Chondrocyte (in vitro differentiated cells): Measurements from ENCODE around the gene THSD7B. TPM values are rescaled to one million over a fixed set of nuclear protein-coding genes. Genes with fewer than 3 reads are reported as not detected.

Experiments
- DNase-seq: peaks from one replicate; pipeline ENCODE4 v3.0.0; 2021; ENCODE audit warnings: mixed read lengths, low spot score
- H3K27ac Mint-ChIP-seq: one replicate; pipeline ENCODE4 v1.8.0; 2021; ENCODE audit warnings: mild to moderate bottlenecking, moderate library complexity, mixed read lengths; ENCODE audit not compliant: unreplicated experiment
- H3K27me3 Mint-ChIP-seq: 2 replicates; pipeline ENCODE4 v1.8.0; 2021; ENCODE audit warnings: low read depth, mixed read lengths
- H3K36me3 Mint-ChIP-seq: 2 replicates; pipeline ENCODE4 v1.8.0; 2021; ENCODE audit warnings: low read depth, mixed read lengths
- H3K4me1 Mint-ChIP-seq: 2 replicates; pipeline ENCODE4 v1.8.0; 2021; ENCODE audit warnings: low read depth, mild to moderate bottlenecking, mixed read lengths
- H3K4me3 Mint-ChIP-seq: one replicate; pipeline ENCODE4 v1.8.0; 2021; ENCODE audit warnings: mild to moderate bottlenecking, moderate library complexity, mixed read lengths; ENCODE audit not compliant: unreplicated experiment
- H3K9me3 Mint-ChIP-seq: 2 replicates; pipeline ENCODE4 v1.8.0; 2021; ENCODE audit warnings: low read depth, mixed read lengths
- CTCF ChIP-seq: fragments of 200-600 bp; sonication (generic); IDR thresholded peaks from 2 replicates; pipeline ENCODE4 v1.5.0; 2021; ENCODE audit warnings: antibody characterized with exemption, mild to moderate bottlenecking, moderate library complexity
- total RNA-seq: library from RNA; stranded (reverse); gene quantifications from 3 replicates; pipeline ENCODE4 v1.2.1, GENCODE V29; 2021

The THSD7B gene
- total RNA-seq, 1 donor from 2014 or later = not detected

GRCh38 chr2:137117385-137117784 lies 352.0 kb downstream of the THSD7B start:
- Mint-ChIP-seq H3K4me1 (peaks cover 41% of the 10 kb centered on the region), H3K27ac (no peak overlapping the region), H3K4me3 (no peak overlapping the region), H3K27me3 (no peaks in the 10 kb centered on the region), H3K9me3 (no peaks in the 10 kb centered on the region), H3K36me3 (no peaks in the 10 kb centered on the region)
- TF ChIP-seq CTCF = no peak
- no peak for DNase-seq

- Mint-ChIP-seq H3K9me3 (no peaks in the 10 kb centered on the region), H3K4me1 (peaks cover 43% of the 10 kb centered on the region), H3K36me3 (no peaks in the 10 kb centered on the region), H3K4me3 (no peak overlapping the region), H3K27ac (no peak overlapping the region), H3K27me3 (no peaks in the 10 kb centered on the region)
- TF ChIP-seq CTCF = no peak
- DNase-seq = no peak
These were observed 352.8 kb downstream of the THSD7B start for GRCh38 chr2:137118140-137118539.

GRCh38 chr2:137123226-137123625 lies 357.9 kb downstream of the THSD7B start:
- Mint-ChIP-seq H3K9me3 (peaks cover 8% of the 10 kb centered on the region), H3K27ac (no peak overlapping the region), H3K4me1 (peaks cover 16% of the 10 kb centered on the region), H3K27me3 (no peaks in the 10 kb centered on the region), H3K4me3 (no peak overlapping the region), H3K36me3 (no peaks in the 10 kb centered on the region)
- TF ChIP-seq CTCF = no peak
- no peak for DNase-seq

GRCh38 chr2:137133225-137133624 lies 367.9 kb downstream of the THSD7B start:
- no peak overlapping the region for H3K4me3 Mint-ChIP-seq
- H3K9me3 Mint-ChIP-seq = no peaks in the 10 kb centered on the region
- H3K27ac Mint-ChIP-seq = no peak overlapping the region
- H3K27me3 Mint-ChIP-seq = peaks cover 4% of the 10 kb centered on the region
- TF ChIP-seq CTCF = no peak
- no peak for DNase-seq
- H3K4me1 Mint-ChIP-seq = no peaks in the 10 kb centered on the region
- no peaks in the 10 kb centered on the region for H3K36me3 Mint-ChIP-seq

GRCh38 chr2:137138263-137138662 lies 372.9 kb downstream of the THSD7B start:
- Mint-ChIP-seq H3K27me3 (peaks cover 16% of the 10 kb centered on the region), H3K36me3 (no peaks in the 10 kb centered on the region), H3K4me1 (no peaks in the 10 kb centered on the region), H3K4me3 (no peak overlapping the region), H3K27ac (no peak overlapping the region), H3K9me3 (no peaks in the 10 kb centered on the region)
- TF ChIP-seq CTCF = no peak
- no peak for DNase-seq
